Spleen (tissue), 7 donors: ENCODE results near the gene CTNNBL1.

Source experiments
- POLR2A ChIP-seq, 3 donors: fragments of 450-650 bp; IDR thresholded peaks; one replicate each; pipeline ENCODE4 v1.5.1; 2017; ENCODE audit warnings: antibody characterized with exemption in 3 of 3, mild to moderate bottlenecking in 1 of 3
- POLR2AphosphoS5 ChIP-seq, 3 donors: sonication (generic); formaldehyde crosslinking; IDR thresholded peaks; one replicate each; pipeline ENCODE4 v1.5.1; 2017; ENCODE audit warnings: antibody characterized with exemption in 3 of 3
- TF ChIP-seq, protein P1 (sequence below), 11 experiments: fragments of 200-600 bp in 7 of 11; fragments of 450-650 bp in 4 of 11; sonication (generic) in 4 of 11; IDR thresholded peaks in 8 of 11; conservative IDR thresholded peaks in 3 of 11; 1 replicate in 7 of 11; 2 replicates in 4 of 11; pipeline versions ENCODE4 v1.4.0 to v1.8.0; 2016 to 2021; ENCODE audit warnings: antibody characterized with exemption in 11 of 11, inconsistent platforms in 4 of 11, mild to moderate bottlenecking in 1 of 11
- donor health status: DM: no; HTN: no; CAD: no; lungs with moderate emphysema.
- donor health status: DM: no; HTN: no; CAD: no.
- donor health status: DM: no; HTN: no; CAD: no.

DNA sequence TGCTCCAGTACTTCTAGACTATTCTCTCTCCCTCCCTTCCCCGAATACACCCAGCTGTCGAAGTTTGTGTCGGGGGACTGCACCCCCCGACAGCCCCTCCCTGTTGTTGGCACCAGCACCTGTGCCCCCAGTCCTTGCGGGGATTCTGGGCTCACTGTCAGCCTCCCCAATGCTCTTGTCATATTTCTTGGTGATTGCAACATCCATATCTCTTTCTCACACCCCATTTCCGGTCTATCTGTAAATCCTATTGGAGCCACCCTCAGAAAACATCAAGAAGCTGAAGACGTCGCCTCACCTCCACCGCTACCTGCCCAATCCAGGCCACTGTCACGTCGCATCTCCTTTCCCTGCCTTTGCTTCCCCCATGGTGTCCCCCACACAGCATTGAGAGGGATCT lies 176.5 kb downstream of the CTNNBL1 start:
- TF ChIP-seq, protein P1, sequence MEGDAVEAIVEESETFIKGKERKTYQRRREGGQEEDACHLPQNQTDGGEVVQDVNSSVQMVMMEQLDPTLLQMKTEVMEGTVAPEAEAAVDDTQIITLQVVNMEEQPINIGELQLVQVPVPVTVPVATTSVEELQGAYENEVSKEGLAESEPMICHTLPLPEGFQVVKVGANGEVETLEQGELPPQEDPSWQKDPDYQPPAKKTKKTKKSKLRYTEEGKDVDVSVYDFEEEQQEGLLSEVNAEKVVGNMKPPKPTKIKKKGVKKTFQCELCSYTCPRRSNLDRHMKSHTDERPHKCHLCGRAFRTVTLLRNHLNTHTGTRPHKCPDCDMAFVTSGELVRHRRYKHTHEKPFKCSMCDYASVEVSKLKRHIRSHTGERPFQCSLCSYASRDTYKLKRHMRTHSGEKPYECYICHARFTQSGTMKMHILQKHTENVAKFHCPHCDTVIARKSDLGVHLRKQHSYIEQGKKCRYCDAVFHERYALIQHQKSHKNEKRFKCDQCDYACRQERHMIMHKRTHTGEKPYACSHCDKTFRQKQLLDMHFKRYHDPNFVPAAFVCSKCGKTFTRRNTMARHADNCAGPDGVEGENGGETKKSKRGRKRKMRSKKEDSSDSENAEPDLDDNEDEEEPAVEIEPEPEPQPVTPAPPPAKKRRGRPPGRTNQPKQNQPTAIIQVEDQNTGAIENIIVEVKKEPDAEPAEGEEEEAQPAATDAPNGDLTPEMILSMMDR (IDR thresholded peaks at IDR 0.05 in 8 of 11, conservative IDR thresholded peaks at IDR 0.05 in 3 of 11) = no peak
- TF ChIP-seq POLR2A (IDR thresholded peaks at IDR 0.05) (no peak), POLR2AphosphoS5 (IDR thresholded peaks at IDR 0.05) (no peak)
